Hematopoietic multipotent progenitor cell treated with erythropoietin and hydrocortisone succinate and interleukin-3 and kit ligand, for 6 days (in vitro differentiated cells): ENCODE data around the gene STK32A.

ENCODE experiments used
- DNase-seq: peaks from one replicate; pipeline ENCODE4 v3.0.0-alpha.2; 2015

The STK32A gene

GRCh38 chr5:147430628-147431027, 195.8 kb downstream of the STK32A start:
- no peak for DNase-seq

- DNase-seq, result no peak
These were observed 196.8 kb downstream of the STK32A start for GRCh38 chr5:147431586-147431985.

- no peak for DNase-seq
These were observed 197.5 kb downstream of the STK32A start for GRCh38 chr5:147432323-147432722.

- DNase-seq, result no peak
These were observed 199.2 kb downstream of the STK32A start for GRCh38 chr5:147434049-147434448.

- no peak for DNase-seq
These were observed 201.8 kb downstream of the STK32A start for GRCh38 chr5:147436596-147436995.

GRCh38 chr5:147437161-147437596, 202.4 kb downstream of the STK32A start:
- peak; percentile 56 for DNase-seq
